ENCODE measurements around the gene RPS25.
"Not testable (repeated sequence)": the region's sequence is repeated elsewhere in the genome, so short reads cannot be mapped to it uniquely, and the experiment has no call there.

DNA sequence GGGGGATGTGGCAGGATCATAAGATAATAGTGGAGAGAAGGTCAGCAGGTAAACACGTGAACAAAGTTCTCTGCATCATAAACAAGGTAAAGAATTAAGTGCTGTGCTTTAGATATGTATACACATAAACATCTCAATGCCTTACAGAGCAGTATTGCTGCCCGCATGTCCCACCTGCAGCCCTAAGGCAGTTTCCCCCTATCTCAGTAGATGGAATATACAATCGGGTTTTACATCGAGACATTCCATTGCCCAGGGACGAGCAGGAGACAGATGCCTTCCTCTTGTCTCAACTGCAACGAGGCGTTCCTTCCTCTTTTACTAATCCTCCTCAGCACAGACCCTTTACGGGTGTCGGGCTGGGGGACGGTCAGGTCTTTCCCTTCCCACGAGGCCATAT lies 21.3 kb upstream of the RPS25 start:
- not testable (repeated sequence) for TF ChIP-seq CTCF (IDR thresholded peaks at IDR 0.05 in 8 of 11, conservative IDR thresholded peaks at IDR 0.05 in 3 of 11); POLR2A (IDR thresholded peaks at IDR 0.05); POLR2AphosphoS5 (IDR thresholded peaks at IDR 0.05)
